DOHH2 (cell line): Measurements from ENCODE around the gene ACTL7A.

ENCODE experiments used
- H3F3A ChIP-seq: fragments of 200-600 bp; sonication (generic), shearing (Covaris generic); 2 replicates; pipeline ENCODE4 v1.6.0; 2016; ENCODE audit warnings: antibody characterized with exemption, mild to moderate bottlenecking; ENCODE audit not compliant: control insufficient read depth, insufficient read depth
- H3K27ac ChIP-seq: fragments of 200-600 bp; sonication (generic); 2 replicates; pipeline ENCODE4 v1.5.1; 2014; ENCODE audit warnings: low read depth, mild to moderate bottlenecking, low read length, moderate library complexity
- H3K27me3 ChIP-seq: fragments of 200-600 bp; sonication (generic); 2 replicates; pipeline ENCODE4 v1.6.1; 2014; ENCODE audit warnings: mild to moderate bottlenecking, low read length, mixed read lengths; ENCODE audit not compliant: control insufficient read depth
- H3K36me3 ChIP-seq: fragments of 200-600 bp; sonication (generic); 2 replicates; pipeline ENCODE4 v1.6.1; 2014; ENCODE audit warnings: mild to moderate bottlenecking, low read length, moderate library complexity, mixed read lengths; ENCODE audit not compliant: control insufficient read depth
- H3K4me1 ChIP-seq: fragments of 200-600 bp; sonication (generic); 2 replicates; pipeline ENCODE4 v1.6.1; 2014; ENCODE audit warnings: mild to moderate bottlenecking, low read length, mixed read lengths; ENCODE audit not compliant: control insufficient read depth
- H3K4me2 ChIP-seq: fragments of 200-600 bp; sonication (generic); 2 replicates; pipeline ENCODE4 v1.6.0; 2014; ENCODE audit warnings: mild to moderate bottlenecking, low read length, moderate library complexity
- H3K4me3 ChIP-seq: fragments of 200-600 bp; sonication (generic); 2 replicates; pipeline ENCODE4 v1.5.1; 2014; ENCODE audit warnings: mild to moderate bottlenecking, low read length, mixed read lengths
- H3K79me2 ChIP-seq: fragments of 200-600 bp; sonication (generic); 2 replicates; pipeline ENCODE4 v1.6.1; 2014; ENCODE audit warnings: mild to moderate bottlenecking, low read length, mixed read lengths; ENCODE audit not compliant: control insufficient read depth
- H3K9me2 ChIP-seq: fragments of 200-600 bp; sonication (generic); replicated peaks from 2 replicates; pipeline ENCODE4 v1.6.1; 2014; ENCODE audit warnings: mild to moderate bottlenecking, low read length, mixed read lengths; ENCODE audit not compliant: control insufficient read depth
- H3K9me3 ChIP-seq: fragments of 200-600 bp; sonication (generic); 2 replicates; pipeline ENCODE4 v1.6.1; 2014; ENCODE audit warnings: antibody characterized with exemption, low read length, mixed read lengths; ENCODE audit not compliant: control insufficient read depth, insufficient read depth
- H4K20me1 ChIP-seq: fragments of 200-600 bp; sonication (generic); 2 replicates; pipeline ENCODE4 v1.6.0; 2014; ENCODE audit warnings: low read depth, mild to moderate bottlenecking, antibody characterized with exemption, low read length, moderate library complexity; ENCODE audit not compliant: control insufficient read depth, insufficient read depth
- EZH2phosphoT487 ChIP-seq: fragments of 200-600 bp; sonication (generic); IDR thresholded peaks from 2 replicates; pipeline ENCODE4 v1.6.1; 2017; ENCODE audit warnings: borderline replicate concordance, mild to moderate bottlenecking, antibody characterized with exemption, low read length, moderate library complexity, mixed read lengths
- TF ChIP-seq, protein P1 (sequence below): fragments of 200-600 bp; sonication (generic); IDR thresholded peaks from one replicate; pipeline ENCODE4 v1.5.1; 2014; ENCODE audit warnings: antibody characterized with exemption, mild to moderate bottlenecking, low read depth, low read length; ENCODE audit not compliant: poor library complexity, severe bottlenecking

The ACTL7A gene

DNA sequence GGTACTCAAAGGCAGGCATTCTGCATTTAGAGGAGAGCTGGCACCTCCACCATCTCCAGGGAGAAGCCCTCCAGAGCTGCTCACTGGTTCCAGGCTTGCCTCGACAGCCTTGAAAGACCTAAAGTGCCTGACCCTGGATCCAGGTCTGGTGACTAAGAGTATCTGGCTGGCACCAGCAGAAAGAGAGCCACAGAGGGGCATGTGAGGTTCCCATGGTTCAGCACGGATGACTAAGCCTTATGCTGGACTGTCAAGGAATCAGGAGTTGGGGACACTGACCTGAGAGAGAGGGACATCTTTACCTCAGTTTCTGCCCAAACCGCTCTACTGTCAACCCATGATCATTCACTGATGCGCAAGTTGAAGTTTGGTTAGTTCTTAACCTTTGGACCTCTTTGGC is 3.0 kb downstream of the ACTL7A start:
- TF ChIP-seq EZH2phosphoT487, result no peak
- TF ChIP-seq, protein P1, sequence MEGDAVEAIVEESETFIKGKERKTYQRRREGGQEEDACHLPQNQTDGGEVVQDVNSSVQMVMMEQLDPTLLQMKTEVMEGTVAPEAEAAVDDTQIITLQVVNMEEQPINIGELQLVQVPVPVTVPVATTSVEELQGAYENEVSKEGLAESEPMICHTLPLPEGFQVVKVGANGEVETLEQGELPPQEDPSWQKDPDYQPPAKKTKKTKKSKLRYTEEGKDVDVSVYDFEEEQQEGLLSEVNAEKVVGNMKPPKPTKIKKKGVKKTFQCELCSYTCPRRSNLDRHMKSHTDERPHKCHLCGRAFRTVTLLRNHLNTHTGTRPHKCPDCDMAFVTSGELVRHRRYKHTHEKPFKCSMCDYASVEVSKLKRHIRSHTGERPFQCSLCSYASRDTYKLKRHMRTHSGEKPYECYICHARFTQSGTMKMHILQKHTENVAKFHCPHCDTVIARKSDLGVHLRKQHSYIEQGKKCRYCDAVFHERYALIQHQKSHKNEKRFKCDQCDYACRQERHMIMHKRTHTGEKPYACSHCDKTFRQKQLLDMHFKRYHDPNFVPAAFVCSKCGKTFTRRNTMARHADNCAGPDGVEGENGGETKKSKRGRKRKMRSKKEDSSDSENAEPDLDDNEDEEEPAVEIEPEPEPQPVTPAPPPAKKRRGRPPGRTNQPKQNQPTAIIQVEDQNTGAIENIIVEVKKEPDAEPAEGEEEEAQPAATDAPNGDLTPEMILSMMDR, result no peak
- no peaks in the 10 kb centered on the region for H3K4me1 ChIP-seq

DNA sequence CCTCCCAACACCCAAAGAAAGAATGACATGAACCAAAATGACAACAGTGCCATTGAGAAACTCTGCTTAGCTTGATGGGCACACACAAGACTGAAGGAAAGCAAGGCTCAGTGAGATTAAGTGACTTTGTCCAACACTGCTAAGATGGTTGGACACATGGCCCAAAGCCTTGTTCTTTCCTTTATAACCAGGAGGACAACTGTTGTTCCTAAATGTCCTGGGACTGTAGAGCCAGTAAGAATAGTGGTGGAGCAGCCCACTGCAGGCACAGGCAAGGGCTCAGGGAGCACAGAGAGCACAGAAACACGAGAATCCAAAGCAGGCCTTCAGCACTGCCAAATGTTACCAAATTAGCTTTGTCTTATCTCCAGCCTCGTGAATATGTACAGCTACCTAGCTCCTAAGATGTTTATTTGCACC is 3.9 kb downstream of the ACTL7A start:
- Histone ChIP-seq H3K9me2 (no peaks in the 10 kb centered on the region), H3K4me3 (no peak overlapping the region), H3K4me1 (no peaks in the 10 kb centered on the region), H3K27me3 (no peaks in the 10 kb centered on the region), H3K9me3 (no peaks in the 10 kb centered on the region), H3K27ac (no peak overlapping the region), H3K4me2 (no peak overlapping the region), H4K20me1 (no peaks in the 10 kb centered on the region), H3K36me3 (peaks cover 11% of the 10 kb centered on the region; the same call in 1 of the 2 replicates), H3F3A (no peaks in the 10 kb centered on the region), H3K79me2 (no peaks in the 10 kb centered on the region)
- TF ChIP-seq, protein P1, result no peak
- TF ChIP-seq EZH2phosphoT487, result no peak

More for the DNA sequence above, 3.0 kb downstream of the ACTL7A start:
- Histone ChIP-seq H3F3A (no peaks in the 10 kb centered on the region), H3K9me2 (no peaks in the 10 kb centered on the region), H3K36me3 (peaks cover 6% of the 10 kb centered on the region; the same call in 1 of the 2 replicates), H3K4me3 (no peak overlapping the region), H3K27me3 (no peaks in the 10 kb centered on the region), H4K20me1 (no peaks in the 10 kb centered on the region), H3K9me3 (no peaks in the 10 kb centered on the region), H3K4me2 (no peak overlapping the region), H3K27ac (no peak overlapping the region), H3K79me2 (no peaks in the 10 kb centered on the region)

DNA sequence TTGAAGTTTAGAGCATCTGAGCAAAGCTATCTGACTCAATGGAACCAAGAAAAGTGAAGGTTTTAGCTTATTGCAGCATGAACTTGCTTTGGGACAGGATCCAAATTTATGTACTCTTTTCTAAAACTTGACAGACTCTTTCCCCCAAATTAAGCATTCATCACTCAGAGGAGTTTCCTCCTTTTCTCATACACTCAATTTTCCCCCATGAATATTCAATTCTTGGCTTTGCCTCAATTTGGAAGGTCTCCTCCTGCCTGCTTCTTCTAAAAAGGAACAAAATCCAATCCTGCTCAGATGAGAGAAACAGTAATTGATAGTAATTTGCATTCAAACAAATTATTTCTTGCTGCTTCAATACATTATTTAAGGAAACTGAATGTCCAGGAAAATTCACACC is 5.0 kb downstream of the ACTL7A start:
- no peaks in the 10 kb centered on the region for H4K20me1 ChIP-seq
- H3K27ac ChIP-seq, result no peak overlapping the region
- H3K4me1 ChIP-seq, result no peaks in the 10 kb centered on the region
- peaks cover 21% of the 10 kb centered on the region for H3K36me3 ChIP-seq
- TF ChIP-seq, protein P1, result no peak
- no peak for TF ChIP-seq EZH2phosphoT487
- no peaks in the 10 kb centered on the region for H3F3A ChIP-seq
- H3K4me2 ChIP-seq, result no peak overlapping the region
- no peaks in the 10 kb centered on the region for H3K79me2 ChIP-seq
- no peak overlapping the region for H3K4me3 ChIP-seq
- H3K27me3 ChIP-seq, result no peaks in the 10 kb centered on the region
- H3K9me3 ChIP-seq, result no peaks in the 10 kb centered on the region
- H3K9me2 ChIP-seq, result no peaks in the 10 kb centered on the region

DNA sequence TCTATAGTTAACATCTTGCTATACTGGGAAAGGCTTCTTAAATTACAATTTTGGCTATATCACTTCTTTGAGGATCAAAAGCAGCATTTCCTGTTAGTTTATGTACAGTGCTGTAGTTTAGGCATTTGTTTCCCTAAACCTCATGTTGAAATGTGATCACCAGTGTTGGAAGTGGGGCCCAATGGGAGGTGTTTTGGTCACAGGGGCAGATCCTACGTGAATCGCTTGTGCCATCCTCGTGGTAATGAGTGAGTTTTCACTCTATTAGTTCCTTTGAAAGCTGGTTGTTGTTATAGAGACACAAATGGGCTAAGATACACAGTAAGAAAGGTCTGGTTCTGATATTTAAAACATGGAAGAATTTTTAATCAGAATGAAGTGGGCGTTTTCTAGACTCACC is 5.8 kb downstream of the ACTL7A start:
- Histone ChIP-seq H3K4me3 (no peak overlapping the region), H3K9me3 (no peaks in the 10 kb centered on the region), H3K27me3 (no peaks in the 10 kb centered on the region), H3K27ac (no peak overlapping the region), H3K9me2 (no peaks in the 10 kb centered on the region), H3K4me1 (no peaks in the 10 kb centered on the region), H3K79me2 (no peaks in the 10 kb centered on the region), H3K36me3 (peaks cover 26% of the 10 kb centered on the region), H3K4me2 (no peak overlapping the region), H4K20me1 (no peaks in the 10 kb centered on the region), H3F3A (no peaks in the 10 kb centered on the region)
- TF ChIP-seq, protein P1, result no peak
- no peak for TF ChIP-seq EZH2phosphoT487
